NCI-H2196 treated with DMSO at 0.1 percent for 48 hours (cell line): ENCODE measurements around the gene ETV3.
A peak's percentile ranks its signal among the peaks of the same experiment; 100 is the strongest.

Experiments used
- DNase-seq: peaks from one replicate; lab custom pipeline; 2025; ENCODE audit not compliant: unreplicated experiment; lab: John Stamatoyannopoulos, UW

The ETV3 gene

DNA sequence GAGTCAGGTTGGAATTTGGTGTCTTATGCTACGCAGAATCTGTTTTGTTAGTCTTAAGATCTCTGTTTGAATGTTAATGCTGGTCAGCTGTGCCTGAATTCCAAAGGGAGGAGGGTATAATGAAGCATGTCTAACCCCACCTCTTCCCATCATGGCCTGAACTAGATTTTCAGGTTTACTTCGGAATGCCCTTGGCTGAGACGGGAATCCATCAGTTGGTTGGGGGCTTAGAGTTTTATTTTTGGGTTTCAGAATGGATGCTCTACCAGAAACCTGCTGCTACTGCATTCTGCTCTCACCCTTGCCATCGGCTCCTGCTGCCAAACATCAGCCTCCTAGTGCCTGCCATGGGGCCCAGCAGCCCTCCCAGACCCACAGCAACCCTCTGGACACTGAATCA is 24.1 kb upstream of the ETV3 start:
- no peak for DNase-seq

DNA sequence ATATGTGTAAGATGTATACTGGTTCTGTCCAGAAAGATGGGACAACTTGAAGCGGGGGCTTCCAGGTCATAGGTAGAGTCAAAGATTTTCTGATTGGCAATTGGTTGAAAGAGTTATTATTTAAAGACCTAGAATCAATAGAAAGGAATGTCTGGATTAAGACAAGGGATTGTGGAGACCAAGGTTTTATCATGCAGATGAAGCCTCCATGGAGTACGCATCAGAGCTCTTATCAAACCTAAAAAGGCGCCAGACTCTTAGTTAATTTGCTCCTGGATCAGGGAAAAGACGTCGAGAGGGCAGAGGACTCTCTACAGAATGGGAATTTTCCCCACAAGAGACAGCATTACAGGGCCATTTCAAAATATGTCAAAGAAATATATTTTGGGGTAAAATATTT is 23.7 kb upstream of the ETV3 start:
- DNase-seq, result no peak

DNA sequence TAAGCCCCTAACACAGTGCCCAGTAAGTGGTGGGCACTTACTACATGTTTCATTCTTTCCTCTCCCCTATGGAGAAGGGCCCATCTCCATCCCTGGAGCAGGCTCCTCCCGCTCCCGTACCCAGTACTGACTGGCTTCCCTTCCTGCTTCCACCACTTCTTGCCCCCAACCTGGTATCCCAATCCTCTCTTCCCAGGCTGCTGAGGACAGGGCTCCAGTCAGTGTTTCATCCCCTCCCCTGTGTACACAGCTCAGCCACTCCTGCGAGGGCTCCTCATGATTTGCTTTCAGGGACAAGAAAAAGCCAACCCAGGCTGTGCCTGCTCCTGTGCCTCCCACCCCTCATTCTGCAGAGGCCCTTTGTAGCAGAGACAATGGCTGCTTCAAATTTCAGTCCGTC is 20.8 kb upstream of the ETV3 start:
- DNase-seq, result no peak

DNA sequence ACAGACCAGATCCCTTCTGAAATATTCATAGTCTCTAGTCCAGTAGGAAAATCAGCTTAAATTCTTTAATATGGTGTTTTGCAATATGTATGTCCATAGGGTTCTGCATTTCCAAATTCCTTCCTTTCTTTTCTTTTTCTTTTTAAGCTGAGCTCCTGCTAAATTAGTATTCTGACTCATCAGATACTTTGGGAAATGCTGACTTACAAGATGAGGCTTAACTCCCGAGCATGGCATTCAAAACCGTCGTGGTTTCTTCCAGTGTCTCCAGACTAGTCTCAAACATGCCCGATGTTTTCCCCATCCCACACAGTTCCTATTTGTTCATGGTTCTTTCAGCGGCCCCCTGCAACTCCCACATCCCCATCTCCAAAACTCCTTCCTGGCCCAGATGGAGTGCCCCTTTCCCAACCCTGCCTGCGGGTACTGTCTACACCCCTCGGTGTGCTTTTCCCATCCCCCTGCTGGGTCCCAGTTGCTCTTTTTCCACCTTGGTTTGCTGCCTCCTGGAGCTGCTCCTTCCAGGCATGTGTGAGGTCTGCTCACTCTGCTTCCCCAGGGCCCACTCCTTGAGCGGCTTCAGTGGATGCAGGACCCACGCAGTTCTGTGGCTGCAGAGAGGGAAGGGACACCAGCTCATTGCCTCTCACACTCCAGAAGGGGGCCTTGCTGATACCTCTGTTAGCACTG is 19.5 kb upstream of the ETV3 start:
- DNase-seq, result no peak

DNA sequence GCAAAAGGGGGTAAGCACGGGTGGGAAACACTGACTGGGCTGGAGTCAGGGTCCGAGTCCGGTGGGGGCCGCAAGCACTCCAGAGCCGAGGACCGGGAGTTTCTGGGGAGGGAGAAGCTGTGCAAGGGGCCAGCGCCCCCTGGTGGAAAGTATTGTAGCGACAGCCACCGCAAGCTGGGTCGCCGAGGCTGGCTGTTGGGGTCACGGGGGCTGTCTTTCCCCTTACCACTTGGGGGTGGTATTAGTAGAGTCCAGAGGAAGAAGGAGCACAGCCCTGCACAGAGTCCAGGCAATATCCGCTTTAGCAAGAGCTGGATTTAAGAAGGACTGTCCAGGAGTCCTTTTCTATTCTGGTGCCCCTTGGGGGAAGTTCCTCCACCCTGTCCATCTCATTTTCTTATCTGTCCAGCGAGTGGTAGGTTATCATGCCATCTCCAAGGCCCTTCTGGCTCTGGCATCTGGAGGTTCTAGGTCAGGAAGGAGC is 17.9 kb upstream of the ETV3 start:
- peak; percentile 17 for DNase-seq

DNA sequence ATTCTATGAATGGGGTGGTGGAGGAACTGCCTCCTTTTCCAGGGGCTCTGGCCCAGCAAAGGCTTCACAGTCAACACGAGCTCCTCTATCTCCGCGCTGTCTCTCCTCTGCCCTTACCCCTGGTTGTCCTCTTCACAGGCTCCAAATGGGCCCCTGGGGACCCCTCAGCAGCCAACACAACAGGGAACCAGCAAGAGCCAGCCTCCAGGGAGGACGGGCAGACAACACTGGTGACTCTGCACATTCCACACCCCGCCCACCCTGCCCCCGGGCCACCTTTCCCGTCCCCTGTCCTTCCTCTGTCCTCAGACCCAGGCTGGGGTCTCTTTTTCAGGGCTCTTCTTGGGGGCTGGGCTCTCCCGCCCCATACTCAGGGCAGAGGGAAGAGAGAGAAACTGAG is 17.5 kb upstream of the ETV3 start:
- DNase-seq, result no peak

DNA sequence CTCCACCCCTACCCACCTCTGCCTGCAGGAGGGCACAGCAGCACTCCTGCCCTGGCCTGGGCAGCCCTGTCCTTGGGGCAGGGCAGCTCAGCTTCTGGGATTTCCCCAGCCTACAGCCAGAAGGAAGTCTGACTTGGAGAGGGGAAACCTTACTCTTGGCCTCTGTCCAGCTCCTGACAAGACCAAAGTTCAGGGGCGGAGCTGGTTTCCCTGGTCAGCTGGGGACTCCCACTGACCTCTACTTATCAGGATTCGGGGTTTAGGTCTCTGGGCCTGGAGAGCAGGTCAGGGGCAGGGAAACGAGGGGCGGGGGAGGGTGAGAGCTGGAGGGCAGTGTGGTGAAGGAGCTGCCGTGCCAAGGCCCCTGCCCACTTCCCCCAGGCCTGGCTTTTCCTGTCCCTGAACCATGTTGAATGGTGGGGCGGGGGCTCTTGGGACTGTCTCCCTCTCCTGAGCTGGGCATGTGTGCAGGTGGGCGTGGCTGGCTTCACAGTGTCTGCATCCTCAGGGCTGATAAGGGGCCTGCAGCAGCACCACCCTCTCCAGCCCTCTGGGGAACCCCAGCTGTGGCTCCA is 16.8 kb upstream of the ETV3 start:
- peak; percentile 33 for DNase-seq

DNA sequence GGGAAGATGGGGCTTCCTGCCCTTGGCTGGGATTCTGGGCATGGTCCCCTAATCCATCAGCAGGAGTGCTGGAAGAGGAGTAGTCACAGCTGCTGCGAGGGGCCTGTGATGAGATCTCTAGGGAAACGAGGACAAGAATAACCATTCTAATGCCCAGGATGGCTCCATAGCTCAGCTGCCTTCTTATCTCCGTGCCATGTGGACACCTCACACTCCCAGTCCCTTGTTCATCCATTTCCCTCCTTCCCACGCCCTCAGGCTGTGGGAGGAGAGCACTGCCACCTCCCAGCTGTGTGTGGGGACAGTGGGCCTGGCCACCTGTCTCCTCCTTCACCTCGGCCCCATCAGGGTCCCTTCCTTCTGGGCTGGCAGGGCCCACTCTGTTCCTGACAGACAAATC is 16.1 kb upstream of the ETV3 start:
- no peak for DNase-seq

DNA sequence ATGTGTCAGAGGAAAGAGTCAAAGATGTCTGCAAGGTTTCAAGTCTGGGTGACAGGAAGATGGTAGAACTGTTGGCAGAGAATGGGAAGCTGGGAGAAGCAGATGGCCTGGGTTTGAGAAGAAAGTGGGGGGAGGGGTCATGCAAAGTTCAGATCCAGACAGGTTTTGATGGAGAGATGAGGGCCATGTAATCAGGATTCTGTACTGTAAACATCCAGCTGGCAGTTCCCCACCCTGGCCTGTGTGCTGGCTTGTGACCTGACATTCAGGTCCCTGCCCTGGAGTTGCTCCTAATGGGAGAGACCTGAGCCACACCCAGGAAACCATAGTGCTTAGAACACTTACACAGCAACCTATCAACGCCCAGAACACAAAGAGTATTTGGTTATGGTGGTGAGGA is 15.6 kb upstream of the ETV3 start:
- DNase-seq, result no peak

DNA sequence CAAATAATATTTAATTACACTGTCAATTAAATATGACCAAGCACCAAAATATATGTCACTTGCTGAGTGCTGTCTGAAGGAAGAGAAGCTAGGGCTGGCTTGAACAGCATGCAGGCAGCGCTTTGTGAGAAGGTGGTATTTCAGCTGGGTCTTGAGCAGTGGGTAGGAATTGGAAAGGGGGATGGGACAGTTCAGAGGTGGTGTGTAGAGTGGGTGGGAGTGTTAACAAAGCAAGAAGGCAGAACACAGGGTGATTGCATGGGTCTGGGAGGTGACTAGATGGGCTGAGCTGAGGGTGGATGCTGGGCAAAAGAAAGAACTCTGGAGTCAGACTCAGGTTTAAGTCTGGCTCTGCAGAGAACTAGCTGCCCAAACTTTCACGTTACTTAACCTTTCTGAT is 14.3 kb upstream of the ETV3 start:
- DNase-seq, result no peak

DNA sequence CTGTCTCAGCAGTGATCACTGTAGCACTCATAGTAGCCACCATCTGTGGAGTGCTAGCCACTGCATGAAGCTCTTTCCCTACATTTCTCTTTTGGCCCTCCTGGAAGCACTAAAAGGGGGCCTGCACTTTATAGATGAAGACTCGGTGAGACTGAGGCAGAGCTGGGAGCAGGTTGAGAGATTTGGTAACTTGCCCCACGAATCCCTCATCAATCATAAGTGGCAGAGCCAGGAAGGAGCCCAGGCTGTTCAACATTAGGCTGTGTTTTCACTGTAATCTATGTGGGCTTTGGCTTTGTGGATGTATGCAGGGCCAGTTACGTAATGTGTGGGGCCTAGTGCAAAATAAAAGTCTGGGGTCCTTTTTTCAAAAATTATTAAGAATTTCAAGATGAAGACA is 13.3 kb upstream of the ETV3 start:
- no peak for DNase-seq

DNA sequence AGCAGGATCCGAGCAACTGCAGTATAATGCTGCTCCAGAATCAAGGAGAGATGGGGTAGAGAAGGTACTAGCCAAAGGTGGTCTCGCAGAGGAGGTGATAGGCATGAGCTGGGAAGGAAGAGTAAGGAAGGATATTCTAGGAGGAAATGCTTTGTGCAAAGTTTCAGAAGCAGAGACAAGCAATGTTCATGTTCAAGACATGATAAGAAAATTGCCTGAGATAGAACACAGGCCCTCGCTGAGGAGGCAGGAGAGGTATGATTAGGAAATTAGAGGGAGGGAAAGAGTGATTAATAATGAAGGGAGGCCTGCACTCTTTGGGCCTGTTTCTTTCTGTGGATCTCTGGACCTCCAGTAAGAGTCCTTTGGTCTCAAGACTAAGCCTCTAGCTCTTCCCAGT is 12.9 kb upstream of the ETV3 start:
- DNase-seq, result no peak

DNA sequence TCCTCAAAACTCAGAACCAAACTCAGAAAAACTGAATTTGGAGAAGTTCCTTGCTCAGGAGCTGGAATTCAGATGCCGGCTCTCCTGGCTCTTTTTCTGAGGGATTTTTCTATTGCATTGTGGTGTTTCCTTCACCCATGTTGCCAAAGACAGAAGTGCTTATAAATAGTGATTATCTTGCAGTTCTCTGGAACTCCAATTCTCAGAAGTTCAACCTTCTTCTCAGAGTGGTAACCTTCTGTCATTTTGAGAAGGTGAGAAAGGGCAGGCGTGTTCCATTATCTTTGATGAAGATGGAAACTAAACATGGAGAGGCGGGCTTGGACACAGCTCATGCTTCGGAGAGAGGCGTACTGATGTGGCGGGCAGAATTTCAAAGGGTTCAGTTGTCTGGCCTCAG is 12.4 kb upstream of the ETV3 start:
- DNase-seq, result no peak

DNA sequence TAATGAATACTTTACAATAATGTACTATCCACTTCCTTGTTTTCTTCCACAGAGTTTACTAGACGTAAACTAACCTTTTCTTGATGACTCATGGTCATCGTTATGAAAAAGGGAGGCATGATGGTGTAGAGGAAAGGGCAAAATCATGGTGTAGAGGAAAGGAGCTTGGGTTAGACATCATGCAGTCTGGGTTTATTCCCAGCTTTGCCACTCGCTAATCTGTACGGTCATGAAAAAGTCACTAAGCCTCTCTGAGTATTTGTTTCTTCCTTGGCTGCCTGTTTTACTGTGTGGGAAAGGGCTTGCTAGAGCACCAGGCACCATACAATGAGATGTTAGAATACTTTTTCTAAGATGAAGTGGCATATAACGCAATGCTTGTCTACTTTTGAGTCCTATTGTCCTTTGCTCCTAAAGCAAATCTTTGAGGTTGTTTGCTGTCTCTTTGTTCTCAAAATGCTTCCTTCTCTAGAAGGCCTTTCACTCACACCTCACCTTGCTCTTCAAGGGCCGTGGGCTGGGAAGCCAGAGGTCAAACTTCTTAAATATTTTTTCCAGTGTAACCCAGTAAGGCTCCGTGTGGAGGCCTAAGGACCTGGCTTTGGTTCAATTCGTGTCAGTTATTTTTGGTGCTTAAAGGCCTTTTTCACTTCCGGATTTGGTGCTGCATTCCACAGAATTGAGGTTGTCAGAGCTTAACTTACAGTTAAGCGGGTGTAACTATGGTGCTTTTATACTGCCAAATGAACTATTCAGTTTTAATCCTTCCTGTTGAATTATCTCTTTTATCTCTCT is 9.9 kb upstream of the ETV3 start:
- DNase-seq, result no peak

DNA sequence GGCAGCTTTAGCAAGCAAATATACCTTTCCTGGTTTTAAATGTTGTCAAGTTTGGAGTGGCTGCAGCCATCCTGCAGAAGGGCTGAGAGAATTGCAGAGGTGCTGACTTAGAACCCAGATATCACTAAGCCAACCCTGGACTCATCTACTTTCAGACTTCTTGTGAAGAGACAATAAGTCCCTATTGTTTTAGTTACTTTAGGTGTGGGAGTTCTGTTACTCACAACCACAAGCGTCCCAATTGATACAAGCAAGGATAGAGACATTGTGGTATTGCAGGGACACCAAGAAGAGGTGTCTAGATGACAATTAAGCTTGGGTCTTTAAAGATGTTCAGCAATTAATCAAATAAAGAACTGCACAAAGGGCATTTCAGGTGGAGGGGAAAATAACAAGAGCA is 8.8 kb upstream of the ETV3 start:
- no peak for DNase-seq

DNA sequence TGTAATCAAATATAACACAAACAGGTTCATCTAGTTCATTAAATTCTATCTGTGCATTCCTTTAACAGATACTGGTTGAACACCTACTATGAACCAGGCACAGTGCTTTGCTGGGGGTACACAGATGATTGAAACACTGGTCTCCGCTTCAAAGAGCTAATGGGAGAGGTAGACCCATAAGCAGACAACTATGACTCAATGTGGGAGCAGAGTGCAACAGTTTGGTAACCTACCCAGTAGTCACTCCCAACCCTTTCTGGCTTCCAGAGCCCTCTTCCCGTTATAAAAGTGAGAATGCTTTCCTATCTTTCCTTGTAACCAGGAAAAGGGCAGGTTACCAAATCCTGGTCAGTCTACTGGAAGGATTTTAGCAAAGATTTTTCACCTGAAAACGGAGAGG is 8.0 kb upstream of the ETV3 start:
- DNase-seq, result no peak

DNA sequence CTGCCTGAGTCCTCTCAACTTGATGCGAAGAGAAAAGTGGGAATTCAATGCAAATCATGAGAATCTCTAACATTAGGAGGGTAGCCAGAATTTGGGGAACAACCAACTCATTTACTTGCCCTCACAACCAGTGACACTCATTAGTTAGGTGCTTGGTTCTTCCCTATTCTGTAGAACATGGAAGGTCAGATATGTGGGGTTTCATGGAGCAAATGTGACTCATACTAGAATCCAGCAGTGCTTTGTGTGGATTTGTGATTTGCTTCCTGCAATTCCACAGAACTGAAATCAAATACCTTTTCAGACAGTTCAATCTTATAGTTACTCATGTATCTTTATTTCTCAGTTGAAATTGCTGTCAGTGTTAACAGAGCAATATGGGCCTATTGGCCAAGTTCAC is 6.9 kb upstream of the ETV3 start:
- no peak for DNase-seq

DNA sequence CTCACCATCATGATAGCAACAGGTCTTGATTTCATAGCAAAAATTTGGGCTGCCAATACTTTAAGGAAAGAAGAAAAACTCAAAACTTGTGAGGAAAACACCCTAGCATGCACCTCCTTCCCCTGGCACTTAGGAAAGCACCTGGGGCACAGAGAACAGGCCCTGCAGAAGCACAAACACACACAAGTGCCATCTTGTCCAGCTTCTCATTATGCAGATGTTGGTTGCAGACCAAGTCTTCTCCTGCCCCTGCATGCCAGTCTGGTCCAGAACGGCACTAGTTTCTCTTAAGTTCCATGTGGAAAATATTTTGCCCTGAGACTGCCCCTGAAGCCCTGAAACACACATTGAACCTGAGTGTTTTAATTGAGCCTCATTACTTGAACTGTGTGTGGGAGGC is 6.3 kb upstream of the ETV3 start:
- no peak for DNase-seq

DNA sequence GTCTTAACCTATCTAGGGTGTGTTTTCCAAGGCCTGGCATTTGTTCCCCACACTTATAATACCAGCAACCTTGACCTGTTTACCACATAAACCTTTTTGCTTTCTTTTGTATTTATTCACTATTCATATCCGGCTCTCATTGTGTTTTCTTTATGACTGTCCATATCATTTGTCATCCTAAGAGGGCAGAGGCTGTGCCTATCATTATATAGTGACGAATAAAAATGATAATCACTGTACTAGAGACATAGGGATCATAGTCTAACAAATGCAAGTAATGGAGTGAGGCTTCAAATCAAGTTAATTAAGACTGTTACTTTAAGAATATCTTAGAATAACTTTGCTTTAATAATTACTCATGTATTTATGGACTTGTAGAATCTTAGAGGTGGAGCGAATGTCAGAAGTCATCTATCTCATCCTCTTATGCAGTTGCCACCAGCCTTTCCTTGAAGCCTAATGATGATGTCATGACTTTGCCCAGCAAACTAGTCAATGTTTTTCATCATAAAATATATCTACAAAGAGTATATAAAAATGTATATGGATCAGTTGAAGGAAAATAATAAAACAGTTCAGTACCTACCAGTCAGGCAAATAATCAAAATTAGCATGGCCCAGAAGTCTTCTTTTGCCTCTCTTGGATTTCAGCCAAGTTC is 4.7 kb upstream of the ETV3 start:
- DNase-seq, result no peak

DNA sequence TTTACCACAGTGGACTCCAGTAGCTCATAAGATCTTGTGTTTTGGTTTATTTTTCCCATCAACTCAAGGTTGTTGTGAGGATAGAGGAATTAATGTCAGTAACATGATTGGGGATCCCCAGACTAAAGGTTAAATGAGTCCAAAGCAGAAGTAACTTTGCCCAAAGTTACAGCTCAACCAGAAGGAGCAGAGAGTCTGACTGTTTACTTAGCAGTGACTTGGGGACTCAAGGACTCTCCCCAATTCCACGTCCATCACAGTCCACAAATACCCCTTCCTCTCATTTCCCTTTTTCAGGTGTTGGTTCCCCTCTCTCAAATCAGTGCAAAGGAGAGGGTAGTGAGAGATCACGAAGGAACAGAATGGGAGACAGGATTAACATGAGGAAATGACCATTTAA is 4.0 kb upstream of the ETV3 start:
- no peak for DNase-seq

DNA sequence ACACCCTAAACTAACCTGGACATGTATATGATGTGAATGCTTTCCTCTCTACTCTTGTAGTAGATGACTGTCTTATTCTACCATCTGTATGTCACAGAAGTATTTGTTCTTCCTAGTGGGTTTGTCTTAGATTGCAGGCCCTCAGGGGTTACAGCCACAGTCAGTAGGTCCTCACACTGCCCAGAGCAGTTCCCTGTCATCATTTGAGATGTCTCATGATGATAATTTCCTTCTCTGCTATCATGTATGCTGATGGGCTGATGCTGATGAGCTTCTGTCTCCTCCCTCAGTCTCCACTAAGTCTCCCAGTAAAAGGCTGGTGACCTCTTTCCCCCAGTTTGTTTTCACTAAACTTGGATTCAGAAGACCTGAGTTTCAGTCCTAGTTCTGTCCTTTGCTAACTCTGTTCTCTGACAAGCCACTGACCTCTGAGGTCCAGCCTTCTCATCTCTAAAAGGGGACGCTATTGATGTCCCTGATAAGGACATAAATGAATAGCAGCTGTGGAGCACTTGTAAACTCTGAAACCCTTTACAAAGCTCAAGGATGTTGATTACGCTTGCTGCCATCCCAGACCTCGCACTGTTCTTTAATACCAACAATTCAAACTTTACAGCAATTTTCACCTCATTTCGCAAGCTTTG is 3.1 kb upstream of the ETV3 start:
- no peak for DNase-seq
